Calu3 (cell line): ENCODE measurements around the gene YLPM1. TPM values are rescaled to one million over a fixed set of nuclear protein-coding genes. Genes with fewer than 3 reads are reported as not detected.

Experiments used
- BruUV-seq: library from RNA; stranded (reverse); fragments of 400-500 nt; replicated peaks from 2 replicates; lab custom pipeline; 2021; lab: Mats Ljungman, UMichigan
- CTCF ChIA-PET: fragments of 300-600 bp; sonication (Branson Sonifier 250); formaldehyde crosslinking; loops from one replicate; lab custom pipeline; 2022; ENCODE audit warnings: antibody characterized with exemption; lab: Charles Lee
- DNase-seq: peaks from one replicate; pipeline ENCODE4 v3.0.0; 2022
- H3K27ac Mint-ChIP-seq: one replicate; pipeline ENCODE4 v1.8.0; 2022; ENCODE audit warnings: mixed read lengths; ENCODE audit not compliant: unreplicated experiment
- H3K27me3 Mint-ChIP-seq: one replicate; pipeline ENCODE4 v1.8.0; 2022; ENCODE audit warnings: mixed read lengths; ENCODE audit not compliant: unreplicated experiment
- H3K36me3 Mint-ChIP-seq: one replicate; pipeline ENCODE4 v1.8.0; 2022; ENCODE audit warnings: mild to moderate bottlenecking, moderate library complexity, mixed read lengths; ENCODE audit not compliant: insufficient read depth, unreplicated experiment
- H3K4me1 Mint-ChIP-seq: one replicate; pipeline ENCODE4 v1.8.0; 2022; ENCODE audit warnings: mild to moderate bottlenecking, low read depth, mixed read lengths; ENCODE audit not compliant: unreplicated experiment
- H3K4me3 Mint-ChIP-seq: one replicate; pipeline ENCODE4 v1.8.0; 2022; ENCODE audit warnings: mild to moderate bottlenecking, low read depth, moderate library complexity, mixed read lengths; ENCODE audit not compliant: unreplicated experiment
- H3K9me3 Mint-ChIP-seq: one replicate; pipeline ENCODE4 v1.8.0; 2022; ENCODE audit warnings: low read depth, mixed read lengths; ENCODE audit not compliant: unreplicated experiment
- CTCF ChIP-seq: fragments of 200-600 bp; IDR thresholded peaks from one replicate; pipeline ENCODE4 v1.8.0; 2022; ENCODE audit warnings: antibody characterized with exemption; ENCODE audit not compliant: unreplicated experiment
- intact Hi-C: fragments of 100-400 bp; cut with micrococcal nuclease; formaldehyde crosslinking; loops from one replicate; pipeline ENCODE4 v1.10.0; 2022; ENCODE audit not compliant: unreplicated experiment
- total RNA-seq: library from RNA; stranded (reverse); gene quantifications from 2 replicates; pipeline ENCODE4 v1.2.3, GENCODE V29; 2022

The YLPM1 gene
- total RNA-seq, 1 experiment from 2014 or later, result 67.5 TPM

DNA sequence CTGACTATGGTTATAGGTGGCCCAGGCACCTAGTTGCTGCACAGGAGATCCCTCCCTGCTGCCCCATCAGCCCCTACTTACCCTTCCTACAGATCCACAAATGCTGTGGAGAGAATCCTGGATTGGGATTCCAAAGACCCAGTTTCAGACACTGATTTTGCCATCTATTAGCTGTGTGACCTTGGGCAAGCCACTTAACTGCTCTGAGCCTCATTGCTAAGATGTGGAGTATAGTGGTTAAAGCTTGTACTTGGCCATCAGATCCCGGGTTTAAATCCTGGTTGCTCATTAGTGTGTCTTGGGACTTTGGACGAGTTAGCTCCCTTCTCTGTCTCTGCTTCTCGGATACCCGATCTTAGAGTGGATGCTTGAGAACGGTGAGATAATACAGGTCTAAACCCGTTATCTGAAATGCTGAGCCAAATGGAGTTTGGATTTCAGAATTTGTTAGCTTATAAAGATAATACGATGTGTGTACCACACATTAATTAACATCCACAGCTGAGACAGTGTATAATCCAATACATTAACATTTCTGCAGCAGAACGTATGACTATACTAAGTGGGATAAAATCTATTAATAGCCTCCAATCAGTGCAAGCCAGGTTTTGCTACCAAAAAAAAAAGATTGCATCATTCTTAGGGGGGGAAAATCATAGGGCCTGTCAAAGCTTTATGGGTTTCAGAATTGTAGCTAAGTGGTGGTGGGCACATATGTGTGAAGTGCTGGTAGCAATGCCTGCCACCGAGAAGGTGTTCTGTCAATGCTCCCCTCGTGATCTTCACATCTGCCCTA lies 96.8 kb downstream of the YLPM1 start:
- no peak for DNase-seq
- no peak for TF ChIP-seq CTCF
- Mint-ChIP-seq H3K36me3 (no peaks in the 10 kb centered on the region), H3K27me3 (no peaks in the 10 kb centered on the region), H3K9me3 (no peaks in the 10 kb centered on the region), H3K27ac (no peak overlapping the region), H3K4me1 (no peaks in the 10 kb centered on the region), H3K4me3 (no peak overlapping the region)
- no TSS peak for BruUV-seq
- CTCF ChIA-PET, result interaction anchor here (0.5 to 1.6 kb wide), 5 partner anchors 46 to 229 kb away, joined by 3 to 15 read pairs (median 3); partner anchors contain the start of gene RPS6KL1
- intact Hi-C loops, result loop anchor here (2.0 kb wide), 1 partner anchor 229 kb away; no protein-coding TSS in a partner anchor

DNA sequence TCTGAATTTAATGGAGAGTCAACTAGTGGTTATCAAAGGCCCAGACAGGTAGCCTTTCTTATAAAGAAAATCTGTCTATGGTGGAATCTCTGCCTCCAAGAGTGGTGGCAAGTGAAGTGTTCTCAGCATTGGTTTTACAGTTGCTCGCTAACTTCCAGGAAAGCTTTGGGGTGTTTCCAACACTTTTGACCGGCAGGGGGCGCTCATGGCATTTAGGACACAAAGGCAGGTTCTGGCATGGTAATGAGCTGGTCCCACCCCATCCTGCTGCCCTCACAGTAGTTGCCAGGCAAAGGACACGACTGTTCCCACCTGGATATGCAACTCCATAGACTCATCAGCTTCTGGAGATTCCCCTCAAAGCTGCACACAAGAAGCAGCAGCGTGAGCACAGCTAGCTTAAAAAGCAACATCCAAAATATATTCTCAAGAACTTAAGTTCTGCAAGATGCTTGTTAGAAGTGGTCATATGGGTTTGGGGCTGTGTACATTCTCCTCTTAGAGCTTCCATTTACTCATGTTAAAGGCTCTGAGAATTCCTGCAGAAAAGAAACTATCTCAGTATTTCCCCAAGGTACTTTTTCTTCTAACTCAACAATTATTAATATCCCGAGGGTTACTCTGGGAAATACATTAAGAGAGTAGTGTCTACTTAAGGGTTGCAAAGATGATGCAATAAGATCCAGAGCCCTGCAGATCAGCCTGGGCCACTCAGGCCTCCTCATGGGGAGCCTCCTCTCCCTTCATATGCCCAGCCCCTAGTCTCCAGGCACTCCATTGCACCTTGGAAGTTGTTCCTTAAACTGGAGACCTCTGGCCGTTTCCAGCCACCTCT lies 98.0 kb downstream of the YLPM1 start:
- CTCF ChIA-PET, result interaction anchor here (0.6 to 1.6 kb wide), 18 partner anchors 11 to 788 kb away, joined by 3 to 29 read pairs (median 4); partner anchors contain the start of genes DLST, PROX2 and RPS6KL1
- no peak overlapping the region for H3K27ac Mint-ChIP-seq
- intact Hi-C loops, result loop anchor here (1.0 to 2.0 kb wide), 2 partner anchors 45 to 228 kb away; no protein-coding TSS in a partner anchor

DNA sequence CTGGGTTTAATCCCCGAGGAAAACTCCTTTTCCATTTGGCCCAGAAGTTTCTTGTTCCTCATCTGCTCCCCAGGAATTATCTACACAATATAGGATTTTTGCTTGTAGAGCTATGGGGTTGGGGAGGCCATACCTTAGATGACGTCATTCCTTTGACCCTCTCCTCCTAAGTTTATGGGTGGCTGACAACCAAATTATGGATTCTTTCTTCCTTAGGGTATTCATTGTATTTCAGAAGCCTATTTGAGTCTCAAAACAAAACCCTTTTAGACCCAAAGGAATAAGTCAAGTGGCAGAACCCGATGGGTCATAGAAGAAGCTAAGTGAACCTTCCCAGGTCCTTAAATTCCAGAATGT lies 98.6 kb downstream of the YLPM1 start:
- CTCF ChIA-PET, result interaction anchor here (0.6 to 1.3 kb wide), 4 partner anchors 10 to 234 kb away, joined by 3 to 11 read pairs (median 3); no protein-coding TSS in a partner anchor
- H3K4me3 Mint-ChIP-seq, result no peak overlapping the region
- no TSS peak for BruUV-seq
- peaks cover 17% of the 10 kb centered on the region for H3K27me3 Mint-ChIP-seq
- intact Hi-C loops, result loop anchor here (1.0 to 2.0 kb wide), 2 partner anchors 45 to 227 kb away; no protein-coding TSS in a partner anchor
- no peak overlapping the region for H3K27ac Mint-ChIP-seq
- no peak for TF ChIP-seq CTCF
- H3K4me1 Mint-ChIP-seq, result no peaks in the 10 kb centered on the region
- no peaks in the 10 kb centered on the region for H3K9me3 Mint-ChIP-seq
- DNase-seq, result no peak
- H3K36me3 Mint-ChIP-seq, result no peaks in the 10 kb centered on the region

More for the DNA sequence above, 98.0 kb downstream of the YLPM1 start:
- Mint-ChIP-seq H3K4me1 (no peaks in the 10 kb centered on the region), H3K9me3 (no peaks in the 10 kb centered on the region), H3K4me3 (no peak overlapping the region), H3K36me3 (no peaks in the 10 kb centered on the region), H3K27me3 (peaks cover 11% of the 10 kb centered on the region)
- TSS peak; percentile 24 for BruUV-seq
- TF ChIP-seq CTCF, result peak; percentile 76
- peak; percentile 89 for DNase-seq

DNA sequence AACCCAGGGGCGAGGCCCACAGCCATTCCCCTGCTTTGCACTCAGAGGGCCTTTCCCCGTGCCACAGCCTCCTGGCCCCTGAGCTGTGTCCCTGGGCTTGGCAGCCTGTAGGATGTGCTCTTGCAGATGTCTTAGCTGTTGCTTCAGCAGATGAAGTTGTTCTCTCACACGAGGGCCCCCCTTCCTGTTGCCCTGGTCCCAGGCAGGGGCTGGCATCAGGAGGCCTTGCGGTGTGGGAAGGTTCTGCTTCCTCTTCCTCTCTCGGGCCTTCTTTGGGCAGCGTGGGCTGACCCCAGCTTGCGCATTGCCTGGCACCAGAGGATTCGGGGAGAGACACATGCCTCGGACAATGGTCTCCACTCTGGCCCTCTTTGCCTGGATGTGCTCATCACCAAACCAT lies 100.2 kb downstream of the YLPM1 start:
- peaks cover 30% of the 10 kb centered on the region for H3K27me3 Mint-ChIP-seq
- BruUV-seq, result no TSS peak
- CTCF ChIA-PET, result no interaction called here
- no peak for DNase-seq
- no peaks in the 10 kb centered on the region for H3K36me3 Mint-ChIP-seq
- no peaks in the 10 kb centered on the region for H3K4me1 Mint-ChIP-seq
- no peak overlapping the region for H3K4me3 Mint-ChIP-seq
- intact Hi-C loops, result no loop called here
- no peak overlapping the region for H3K27ac Mint-ChIP-seq
- no peak for TF ChIP-seq CTCF
- H3K9me3 Mint-ChIP-seq, result no peaks in the 10 kb centered on the region
